Measurements from ENCODE around the gene EXOC4.

EXOC4 gene

GRCh38 chr7:133962646-133963045 is 709.8 kb downstream of the EXOC4 start:
- Histone ChIP-seq H2BK12ac (ENCODE audit: low read length) (no peak overlapping the region), H2BK15ac (ENCODE audit: low read length) (no peak overlapping the region), H2AFZ (ENCODE audit: low read length) (no peak overlapping the region), H3K36me3 (replicated peaks in 1 of 2; ENCODE audit: control insufficient read depth in 2 of 2, insufficient read depth in 2 of 2, low read length in 2 of 2) (no peaks in the 10 kb centered on the region), H3K4me1 (ENCODE audit: control insufficient read depth in 2 of 2, insufficient read depth in 1 of 2, low read depth in 1 of 2, low read length in 2 of 2) (no peaks in the 10 kb centered on the region), H3K79me1 (ENCODE audit: low read depth, low read length) (no peaks in the 10 kb centered on the region), H2AK5ac (ENCODE audit: low read depth, low read length) (no peak overlapping the region), H3K23ac (ENCODE audit: low read depth, low read length, poor library complexity) (no peak overlapping the region), H3K4ac (ENCODE audit: low read length) (no peak overlapping the region), H3K4me3 (ENCODE audit: low read length in 2 of 2) (no peak overlapping the region), H3K14ac (ENCODE audit: low read length) (no peak overlapping the region), H2BK120ac (ENCODE audit: low read depth, low read length) (no peak overlapping the region), H3K9ac (ENCODE audit: low read depth, low read length, poor library complexity) (no peak overlapping the region), H3K27ac (replicated peaks; ENCODE audit: low read length) (no peak overlapping the region), H3K4me2 (ENCODE audit: insufficient read depth, low read length, poor library complexity, severe bottlenecking) (no peak overlapping the region), H4K8ac (ENCODE audit: low read depth, low read length) (no peak overlapping the region), H2BK5ac (ENCODE audit: low read length) (no peak overlapping the region), H3K9me3 (replicated peaks in 1 of 2; ENCODE audit: control insufficient read depth in 2 of 2, insufficient read depth in 1 of 2, low read depth in 1 of 2, low read length in 2 of 2) (no peaks in the 10 kb centered on the region), H3K27me3 (ENCODE audit: control insufficient read depth in 3 of 3, insufficient read depth in 3 of 3, low read depth in 1 of 3, low read length in 3 of 3) (no peaks in the 10 kb centered on the region), H3K18ac (ENCODE audit: low read length) (no peak overlapping the region), H4K91ac (ENCODE audit: low read depth, low read length, poor library complexity) (no peak overlapping the region)
- DNase-seq (ENCODE audit: low spot score): no peak
- WGBS, 2 donors (ENCODE audit: extremely low coverage in 2 of 2, insufficient read length in 2 of 2, insufficient replicate concordance in 1 of 2): no CpG with 5 or more reads among the region's 4 CpGs

- Histone ChIP-seq H3K4me2 (ENCODE audit: insufficient read depth, low read length, poor library complexity, severe bottlenecking) (no peak overlapping the region), H3K14ac (ENCODE audit: low read length) (no peak overlapping the region), H2AFZ (ENCODE audit: low read length) (no peak overlapping the region), H3K27ac (replicated peaks; ENCODE audit: low read length) (no peak overlapping the region), H2BK12ac (ENCODE audit: low read length) (no peak overlapping the region), H3K9me3 (replicated peaks in 1 of 2; ENCODE audit: control insufficient read depth in 2 of 2, insufficient read depth in 1 of 2, low read depth in 1 of 2, low read length in 2 of 2) (no peaks in the 10 kb centered on the region), H3K79me1 (ENCODE audit: low read depth, low read length) (no peaks in the 10 kb centered on the region), H2AK5ac (ENCODE audit: low read depth, low read length) (no peak overlapping the region), H3K4me1 (ENCODE audit: control insufficient read depth in 2 of 2, insufficient read depth in 1 of 2, low read depth in 1 of 2, low read length in 2 of 2) (no peaks in the 10 kb centered on the region), H2BK15ac (ENCODE audit: low read length) (no peak overlapping the region), H3K36me3 (replicated peaks in 1 of 2; ENCODE audit: control insufficient read depth in 2 of 2, insufficient read depth in 2 of 2, low read length in 2 of 2) (no peaks in the 10 kb centered on the region), H3K9ac (ENCODE audit: low read depth, low read length, poor library complexity) (no peak overlapping the region), H3K27me3 (ENCODE audit: control insufficient read depth in 3 of 3, insufficient read depth in 3 of 3, low read depth in 1 of 3, low read length in 3 of 3) (no peaks in the 10 kb centered on the region), H3K23ac (ENCODE audit: low read depth, low read length, poor library complexity) (no peak overlapping the region), H3K18ac (ENCODE audit: low read length) (no peak overlapping the region), H2BK5ac (ENCODE audit: low read length) (no peak overlapping the region), H3K4ac (ENCODE audit: low read length) (no peak overlapping the region), H3K4me3 (ENCODE audit: low read length in 2 of 2) (no peak overlapping the region), H4K91ac (ENCODE audit: low read depth, low read length, poor library complexity) (no peak overlapping the region), H2BK120ac (ENCODE audit: low read depth, low read length) (no peak overlapping the region), H4K8ac (ENCODE audit: low read depth, low read length) (no peak overlapping the region)
- WGBS, 2 donors (ENCODE audit: extremely low coverage in 2 of 2, insufficient read length in 2 of 2, insufficient replicate concordance in 1 of 2): no CpG with 5 or more reads among the region's 2 CpGs
- DNase-seq (ENCODE audit: low spot score): no peak
Measured at GRCh38 chr7:133963629-133964028, 710.8 kb downstream of the EXOC4 start.

- no peaks in the 10 kb centered on the region for H3K9me3 ChIP-seq (replicated peaks in 1 of 2; ENCODE audit: control insufficient read depth in 2 of 2, insufficient read depth in 1 of 2, low read depth in 1 of 2, low read length in 2 of 2)
- no peaks in the 10 kb centered on the region for H3K36me3 ChIP-seq (replicated peaks in 1 of 2; ENCODE audit: control insufficient read depth in 2 of 2, insufficient read depth in 2 of 2, low read length in 2 of 2)
Measured at GRCh38 chr7:133971625-133972024, 718.7 kb downstream of the EXOC4 start.

GRCh38 chr7:133973710-133974109 is 720.8 kb downstream of the EXOC4 start:
- H3K18ac ChIP-seq (ENCODE audit: low read length): peak overlapping the region; percentile 8
- no peak overlapping the region for H3K4me2 ChIP-seq (ENCODE audit: insufficient read depth, low read length, poor library complexity, severe bottlenecking)
- no peak overlapping the region for H2BK5ac ChIP-seq (ENCODE audit: low read length)
- no peak overlapping the region for H3K27ac ChIP-seq (replicated peaks; ENCODE audit: low read length)
- H3K4me1 ChIP-seq (ENCODE audit: control insufficient read depth in 2 of 2, insufficient read depth in 1 of 2, low read depth in 1 of 2, low read length in 2 of 2): peaks cover 0 to 7% of the 10 kb centered on the region in 2 donors
- H2BK15ac ChIP-seq (ENCODE audit: low read length): no peak overlapping the region
- no peaks in the 10 kb centered on the region for H3K36me3 ChIP-seq (replicated peaks in 1 of 2; ENCODE audit: control insufficient read depth in 2 of 2, insufficient read depth in 2 of 2, low read length in 2 of 2)
- no peak overlapping the region for H3K4ac ChIP-seq (ENCODE audit: low read length)
- no peaks in the 10 kb centered on the region for H3K27me3 ChIP-seq (ENCODE audit: control insufficient read depth in 3 of 3, insufficient read depth in 3 of 3, low read depth in 1 of 3, low read length in 3 of 3)
- no peak overlapping the region for H3K14ac ChIP-seq (ENCODE audit: low read length)
- H3K23ac ChIP-seq (ENCODE audit: low read depth, low read length, poor library complexity): no peak overlapping the region
- H2AK5ac ChIP-seq (ENCODE audit: low read depth, low read length): no peak overlapping the region
- no peak overlapping the region for H3K4me3 ChIP-seq (ENCODE audit: low read length in 2 of 2)
- WGBS, 2 donors (ENCODE audit: extremely low coverage in 2 of 2, insufficient read length in 2 of 2, insufficient replicate concordance in 1 of 2): no CpG with 5 or more reads among the region's 2 CpGs
- no peak overlapping the region for H2AFZ ChIP-seq (ENCODE audit: low read length)
- DNase-seq (ENCODE audit: low spot score): no peak
- H2BK120ac ChIP-seq (ENCODE audit: low read depth, low read length): no peak overlapping the region
- H4K8ac ChIP-seq (ENCODE audit: low read depth, low read length): no peak overlapping the region
- H2BK12ac ChIP-seq (ENCODE audit: low read length): no peak overlapping the region
- no peaks in the 10 kb centered on the region for H3K79me1 ChIP-seq (ENCODE audit: low read depth, low read length)
- H3K9ac ChIP-seq (ENCODE audit: low read depth, low read length, poor library complexity): no peak overlapping the region
- H4K91ac ChIP-seq (ENCODE audit: low read depth, low read length, poor library complexity): no peak overlapping the region
- H3K9me3 ChIP-seq (replicated peaks in 1 of 2; ENCODE audit: control insufficient read depth in 2 of 2, insufficient read depth in 1 of 2, low read depth in 1 of 2, low read length in 2 of 2): no peaks in the 10 kb centered on the region

More at GRCh38 chr7:133971625-133972024, 718.7 kb downstream of the EXOC4 start:
- no peak for DNase-seq (ENCODE audit: low spot score)
- Histone ChIP-seq H3K18ac (ENCODE audit: low read length) (no peak overlapping the region), H3K9ac (ENCODE audit: low read depth, low read length, poor library complexity) (no peak overlapping the region), H3K27me3 (ENCODE audit: control insufficient read depth in 3 of 3, insufficient read depth in 3 of 3, low read depth in 1 of 3, low read length in 3 of 3) (no peaks in the 10 kb centered on the region), H3K23ac (ENCODE audit: low read depth, low read length, poor library complexity) (no peak overlapping the region), H3K4me2 (ENCODE audit: insufficient read depth, low read length, poor library complexity, severe bottlenecking) (no peak overlapping the region), H2BK5ac (ENCODE audit: low read length) (no peak overlapping the region), H2BK120ac (ENCODE audit: low read depth, low read length) (no peak overlapping the region), H4K91ac (ENCODE audit: low read depth, low read length, poor library complexity) (no peak overlapping the region), H3K14ac (ENCODE audit: low read length) (no peak overlapping the region), H2BK12ac (ENCODE audit: low read length) (no peak overlapping the region), H4K8ac (ENCODE audit: low read depth, low read length) (no peak overlapping the region), H2AFZ (ENCODE audit: low read length) (no peak overlapping the region), H2AK5ac (ENCODE audit: low read depth, low read length) (no peak overlapping the region), H2BK15ac (ENCODE audit: low read length) (no peak overlapping the region), H3K79me1 (ENCODE audit: low read depth, low read length) (no peaks in the 10 kb centered on the region), H3K4me1 (ENCODE audit: control insufficient read depth in 2 of 2, insufficient read depth in 1 of 2, low read depth in 1 of 2, low read length in 2 of 2) (no peaks in the 10 kb centered on the region), H3K4ac (ENCODE audit: low read length) (no peak overlapping the region), H3K27ac (replicated peaks; ENCODE audit: low read length) (no peak overlapping the region), H3K4me3 (ENCODE audit: low read length in 2 of 2) (no peak overlapping the region)
- WGBS, 2 donors (ENCODE audit: extremely low coverage in 2 of 2, insufficient read length in 2 of 2, insufficient replicate concordance in 1 of 2): no CpG with 5 or more reads among the region's 2 CpGs
